ENCODE measurements around the gene HECW1.
"Not testable (repeated sequence)": the region's sequence is repeated elsewhere in the genome, so short reads cannot be mapped to it uniquely, and the experiment has no call there.

HECW1 gene

DNA sequence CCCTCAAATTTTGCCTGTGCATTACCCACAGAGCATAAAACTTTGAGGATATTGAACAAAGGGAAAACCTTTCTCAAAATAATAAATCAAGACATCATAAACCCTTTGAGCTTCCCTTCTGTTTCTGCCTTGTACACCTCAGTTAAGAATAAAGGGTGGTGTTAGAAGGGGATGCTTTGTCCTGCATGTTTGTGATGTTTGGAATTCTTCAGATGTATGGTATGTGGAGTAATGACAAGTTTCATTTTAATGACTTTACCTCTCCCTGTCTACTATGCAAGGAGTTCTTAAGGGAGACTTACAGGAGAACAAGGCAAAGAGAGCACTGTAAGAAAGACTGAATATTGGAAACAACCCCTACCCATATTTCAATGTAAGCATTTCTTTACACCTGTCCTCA is 99.2 kb downstream of the HECW1 start:
- DNase-seq = no peak

DNA sequence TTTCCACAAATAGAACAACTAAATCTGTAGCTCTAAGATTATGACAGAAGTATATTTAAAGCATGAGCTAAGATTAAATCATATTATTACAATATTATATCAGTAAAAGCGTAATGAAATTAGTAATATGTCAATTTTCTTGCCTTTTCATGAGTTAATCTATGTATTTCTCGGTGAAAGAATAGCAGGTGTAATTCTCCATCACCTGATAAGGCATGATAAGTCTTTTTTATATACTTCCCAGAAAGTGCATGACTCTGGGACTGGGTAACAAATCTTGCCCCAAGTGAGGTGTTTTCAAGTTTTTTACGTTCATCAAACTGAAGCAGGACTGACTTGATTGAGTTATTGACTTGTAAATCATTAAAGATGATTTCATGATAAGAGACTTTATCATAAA is 100.5 kb downstream of the HECW1 start:
- no peak for DNase-seq

DNA sequence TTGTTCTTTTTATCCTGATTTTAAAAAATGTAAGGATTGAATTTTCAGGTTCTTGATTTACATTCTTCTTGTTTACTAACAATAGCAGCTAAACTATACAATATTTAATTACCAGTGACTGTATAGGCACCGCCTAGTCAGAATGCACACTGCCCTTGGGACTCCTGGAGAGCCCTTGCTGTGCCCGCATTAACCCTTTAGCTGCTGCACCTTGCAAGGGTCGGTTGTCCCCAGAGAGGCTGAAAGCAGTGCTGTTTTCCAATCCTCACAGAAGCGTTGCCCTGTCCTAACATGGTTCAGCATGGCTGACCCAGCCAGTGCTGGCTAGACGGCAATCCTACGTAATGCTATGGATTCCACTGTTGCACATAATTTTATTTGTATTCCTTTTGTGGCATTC is 102.6 kb downstream of the HECW1 start:
- no peak for DNase-seq

DNA sequence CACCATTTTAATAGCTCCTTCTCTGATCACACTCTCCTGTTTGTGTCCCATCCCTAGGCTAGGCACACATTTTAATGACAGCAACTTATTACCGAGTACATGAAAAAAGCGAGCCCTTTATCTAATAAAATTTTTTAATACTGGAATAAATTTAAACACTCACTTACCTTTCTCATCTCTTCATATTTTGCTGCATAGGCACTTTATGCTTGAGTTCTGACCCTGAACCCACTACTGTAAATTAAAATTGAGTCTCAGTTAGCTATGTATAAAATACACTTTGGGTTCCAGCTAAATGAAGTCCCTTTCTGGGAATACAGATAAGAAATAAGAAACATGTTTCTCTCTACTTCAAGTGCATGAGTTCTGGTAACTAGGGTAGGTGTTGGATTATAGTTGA is 104.6 kb downstream of the HECW1 start:
- no peak for DNase-seq

DNA sequence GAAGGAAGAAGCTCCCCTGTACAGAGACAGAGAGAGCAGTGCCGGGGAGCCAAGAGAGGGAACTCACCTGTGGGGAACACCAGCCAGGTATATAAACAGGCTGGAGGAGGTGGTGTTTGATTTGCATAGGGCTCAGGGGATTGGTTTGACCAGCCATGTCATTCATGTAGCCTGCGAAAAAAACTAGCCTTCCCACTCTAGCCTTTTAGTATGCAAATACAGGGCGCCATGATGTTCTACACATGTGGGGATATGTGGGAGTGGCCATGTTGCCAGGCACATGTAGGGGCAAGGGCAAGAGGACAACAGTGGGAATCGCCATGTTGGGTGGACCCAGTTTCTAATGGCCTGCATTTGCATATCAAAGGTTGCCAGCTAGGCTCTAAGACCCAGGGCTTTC is 106.5 kb downstream of the HECW1 start:
- not testable (repeated sequence) for DNase-seq

DNA sequence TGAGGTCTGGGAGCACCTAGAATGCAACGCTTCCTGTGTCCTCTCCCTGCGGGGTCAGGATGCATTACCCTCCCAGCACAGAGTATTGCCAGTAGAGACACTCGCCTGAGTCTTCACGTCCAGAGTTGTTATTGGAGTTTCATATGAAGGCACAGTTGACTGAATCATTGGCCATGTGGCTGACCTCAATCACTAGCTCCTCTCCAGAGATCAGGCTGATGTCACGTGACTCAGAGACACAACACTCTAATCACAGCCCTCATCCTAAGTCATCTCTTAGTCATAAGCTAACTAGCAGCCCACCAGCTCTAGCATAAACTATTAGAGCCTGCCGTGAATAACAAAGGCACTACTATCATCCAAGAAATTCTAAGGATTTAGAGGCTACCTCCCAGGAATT is 107.8 kb downstream of the HECW1 start:
- peak; percentile 76 for DNase-seq

DNA sequence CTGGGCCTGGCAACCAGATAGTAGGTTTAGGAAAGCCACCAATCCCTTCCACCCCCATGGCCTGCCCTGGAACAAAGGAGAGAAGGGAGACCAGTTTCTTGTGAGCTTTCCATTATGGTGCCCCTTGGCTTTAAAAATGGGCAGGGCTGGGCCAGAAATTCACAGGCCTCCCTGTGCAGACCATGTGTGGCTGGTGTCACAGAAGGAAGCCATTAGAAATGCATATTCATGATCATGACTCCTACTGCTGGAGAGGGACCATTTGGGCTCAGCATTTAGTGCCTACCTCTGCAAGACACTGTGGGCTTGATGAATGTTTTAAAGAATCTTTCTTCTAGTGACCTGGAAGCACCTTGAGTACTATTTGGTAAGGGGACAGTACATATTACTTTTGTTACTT is 108.3 kb downstream of the HECW1 start:
- no peak for DNase-seq

DNA sequence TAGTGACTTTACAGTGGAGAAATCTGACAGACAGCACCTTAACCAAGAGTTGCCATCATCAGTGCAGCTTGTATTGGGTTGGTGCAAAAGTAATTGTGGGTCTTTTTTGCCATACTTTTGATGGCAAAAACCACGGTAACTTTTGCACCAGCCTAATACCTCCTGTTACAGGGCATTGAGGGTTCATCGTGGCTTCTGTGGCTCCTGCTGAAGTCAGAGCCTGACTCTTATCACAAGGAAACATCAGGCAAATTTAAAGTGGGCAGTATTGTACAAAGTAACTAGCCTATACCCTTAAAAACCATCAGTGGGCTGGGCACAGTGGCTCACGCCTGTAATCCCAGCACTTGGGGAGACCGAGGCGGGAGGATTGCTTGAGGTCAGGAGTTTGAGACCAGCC is 117.4 kb downstream of the HECW1 start:
- DNase-seq = no peak

DNA sequence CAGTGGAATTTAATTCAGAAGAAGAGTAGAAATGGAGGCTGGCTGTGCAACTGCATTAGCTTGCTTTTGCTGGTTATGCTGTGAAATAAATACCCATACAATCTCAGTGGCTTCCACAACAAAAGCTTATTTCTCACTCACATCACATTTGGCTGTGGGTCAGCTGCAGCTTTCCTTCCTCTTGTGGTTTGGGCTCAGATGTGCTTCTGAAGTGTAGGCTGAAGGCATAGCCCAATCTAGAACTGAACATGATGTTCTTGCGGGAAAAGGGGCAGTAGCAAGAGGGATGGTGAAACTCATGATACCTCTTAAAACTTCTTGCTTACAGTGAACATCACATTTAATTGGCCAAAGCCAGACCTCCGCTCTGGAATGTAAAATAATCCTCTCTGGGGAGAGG is 119.9 kb downstream of the HECW1 start:
- DNase-seq = no peak

DNA sequence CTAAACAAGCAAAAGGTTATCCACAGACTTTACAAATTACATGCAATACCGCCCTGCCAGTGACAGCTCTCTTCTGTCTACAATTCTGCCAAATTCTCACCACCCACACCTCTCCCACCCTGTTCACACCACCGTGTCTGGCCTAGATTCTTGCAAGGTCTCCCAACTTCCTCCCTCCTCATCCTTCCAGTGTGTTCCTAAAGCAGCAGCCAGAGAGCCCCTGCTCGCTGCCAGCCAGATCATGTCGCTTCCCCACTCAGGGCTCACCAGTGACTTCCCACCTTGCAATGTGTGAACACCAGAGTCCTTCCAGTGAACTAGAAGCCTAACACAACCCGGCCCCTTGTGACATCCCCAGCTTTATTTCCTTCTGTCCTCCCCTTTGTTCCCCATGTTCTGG is 121.6 kb downstream of the HECW1 start:
- DNase-seq = no peak

DNA sequence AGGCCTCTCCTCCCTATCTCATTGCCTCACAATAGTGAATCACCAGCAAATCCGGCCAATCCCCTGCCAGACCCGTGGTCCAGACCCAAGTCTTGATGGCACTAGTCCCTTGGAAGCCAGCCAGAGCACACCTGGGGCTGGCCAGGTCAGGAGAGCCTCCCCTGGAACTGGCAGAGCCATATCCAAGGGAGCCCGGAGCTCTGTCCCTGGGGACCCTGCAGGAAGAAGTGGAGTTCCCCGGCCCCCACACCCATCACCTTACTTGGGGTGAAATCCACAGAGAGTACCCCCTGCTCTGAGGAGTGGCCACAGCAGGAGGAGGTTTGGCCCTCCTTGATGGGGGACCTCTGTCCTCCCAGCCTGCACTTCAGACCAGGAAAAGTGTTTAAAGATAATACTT is 122.5 kb downstream of the HECW1 start:
- DNase-seq = no peak

DNA sequence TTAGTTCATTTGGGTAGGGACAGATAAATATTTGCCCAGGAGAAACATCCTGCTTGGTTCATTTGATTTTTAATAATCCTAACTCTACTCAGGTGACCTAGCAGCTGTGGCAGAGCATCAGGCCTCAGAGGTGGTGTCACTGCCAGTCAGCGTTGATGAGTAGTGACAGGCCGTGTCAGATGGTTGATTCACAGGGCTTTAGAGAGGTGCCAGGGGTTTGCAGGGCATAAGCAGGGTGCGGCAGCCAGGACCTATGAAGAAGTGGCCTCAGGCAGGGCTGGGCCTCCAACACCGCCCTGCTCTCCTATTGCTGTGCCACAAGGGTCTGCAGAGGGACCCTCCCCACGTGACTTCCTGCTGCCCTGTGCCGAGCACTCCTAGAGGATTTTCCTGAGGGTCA is 128.1 kb downstream of the HECW1 start:
- no peak for DNase-seq

DNA sequence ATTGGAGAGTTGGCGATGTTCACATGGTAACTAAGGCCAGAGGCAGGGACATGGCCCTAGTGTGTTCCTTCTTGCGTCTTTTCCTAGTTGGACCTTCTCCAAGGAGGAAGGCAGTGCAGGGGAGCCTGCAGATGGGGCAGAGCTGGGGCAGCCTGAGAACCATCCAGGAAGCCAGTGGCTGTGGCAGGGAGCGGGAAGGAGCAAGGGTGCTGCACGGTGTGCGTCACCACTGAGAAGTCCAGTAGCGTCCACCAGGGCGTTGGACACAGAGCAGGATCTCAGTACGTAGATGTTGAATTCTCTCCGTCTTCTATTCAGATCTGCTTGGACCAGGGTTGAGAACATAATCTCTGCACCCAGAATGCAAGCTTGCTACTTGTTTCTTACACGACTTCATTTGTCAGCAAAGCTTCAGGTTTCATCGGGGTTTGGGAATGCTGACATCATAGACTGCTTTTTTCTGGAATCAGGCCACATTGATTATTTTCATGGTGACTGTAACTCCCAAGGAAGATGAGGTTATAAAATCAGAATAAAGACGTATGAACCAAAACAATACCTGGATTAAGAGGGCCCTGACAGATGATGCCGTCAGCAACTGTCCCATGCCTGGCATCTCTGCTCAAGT is 130.3 kb downstream of the HECW1 start:
- no peak for DNase-seq

DNA sequence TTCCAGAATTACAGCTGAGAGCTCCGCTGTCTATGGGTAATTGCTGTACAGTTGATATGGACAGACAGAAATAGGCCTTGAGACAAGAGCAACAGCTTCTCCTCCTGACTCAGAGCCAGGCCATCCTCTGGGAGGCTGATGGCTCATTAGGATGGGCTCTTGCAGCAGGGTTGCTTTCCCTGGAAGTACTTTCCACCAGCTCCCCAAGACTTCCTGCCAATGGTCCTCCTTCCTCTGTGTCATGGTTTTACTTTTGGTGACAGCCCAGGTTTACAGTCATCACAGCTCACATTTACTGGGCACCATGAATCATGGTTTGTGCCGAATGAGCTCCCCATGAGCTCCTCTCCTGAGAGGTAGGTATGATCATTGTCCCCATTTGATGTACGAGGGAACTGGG is 131.8 kb downstream of the HECW1 start:
- DNase-seq = no peak

DNA sequence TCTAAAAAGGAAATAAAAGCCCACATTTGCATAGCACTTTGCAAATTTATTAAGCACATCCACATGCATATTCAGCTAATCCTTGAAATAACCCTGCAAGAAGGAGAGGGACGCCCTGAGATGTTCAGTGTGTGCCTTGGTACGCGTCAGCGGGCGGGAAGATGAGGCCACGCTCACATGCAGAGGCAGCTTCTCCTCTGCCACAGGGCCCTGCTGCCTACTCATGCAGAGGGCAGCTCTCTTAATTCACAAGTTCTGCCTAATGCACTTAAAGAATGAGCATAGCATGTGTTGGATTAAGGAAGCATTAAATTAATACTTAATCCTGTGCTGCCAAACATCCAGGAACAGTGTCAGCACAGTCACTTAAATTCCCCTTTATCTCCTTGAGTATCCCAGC is 132.3 kb downstream of the HECW1 start:
- DNase-seq = no peak

DNA sequence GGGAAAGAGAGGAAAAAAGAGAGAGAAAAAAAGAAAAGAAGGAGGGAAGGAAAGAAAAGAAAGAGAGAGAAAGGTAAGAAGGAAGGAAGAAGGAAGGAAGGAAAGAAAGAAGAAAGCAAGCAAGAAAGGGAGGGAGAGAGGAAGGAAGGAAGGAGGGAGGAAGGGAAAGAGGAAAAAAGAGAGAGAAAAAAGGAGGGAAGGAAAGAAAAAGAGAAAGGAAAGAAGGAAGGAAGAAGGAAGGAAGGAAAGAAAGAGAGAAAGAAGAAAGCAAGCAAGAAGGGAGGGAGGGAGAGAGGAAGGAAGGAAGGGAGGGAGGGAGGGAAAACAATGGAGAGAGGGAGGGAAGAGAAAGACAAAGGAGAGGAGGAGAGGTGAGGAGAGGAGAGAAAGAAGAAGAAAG is 135.3 kb downstream of the HECW1 start:
- DNase-seq = no peak

DNA sequence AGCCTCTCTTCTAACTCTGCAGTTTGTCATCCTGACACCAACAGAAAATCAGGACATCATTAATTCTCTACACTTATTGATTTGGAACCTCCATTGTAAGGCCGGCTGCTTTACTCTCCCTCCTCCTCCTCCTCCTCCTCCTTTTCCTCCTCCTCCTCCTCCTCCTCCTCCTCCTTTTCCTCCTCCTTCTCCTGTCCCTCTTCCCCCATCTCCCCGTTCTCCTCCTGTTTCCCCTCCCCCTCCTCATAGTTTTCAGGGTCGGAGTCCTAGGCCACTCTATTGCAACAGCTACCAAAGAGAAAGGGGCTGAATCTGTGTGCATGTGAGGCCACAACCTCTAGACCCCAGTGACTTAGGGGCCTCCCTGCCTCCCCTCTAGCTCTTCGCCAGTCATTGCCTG is 136.1 kb downstream of the HECW1 start:
- no peak for DNase-seq

DNA sequence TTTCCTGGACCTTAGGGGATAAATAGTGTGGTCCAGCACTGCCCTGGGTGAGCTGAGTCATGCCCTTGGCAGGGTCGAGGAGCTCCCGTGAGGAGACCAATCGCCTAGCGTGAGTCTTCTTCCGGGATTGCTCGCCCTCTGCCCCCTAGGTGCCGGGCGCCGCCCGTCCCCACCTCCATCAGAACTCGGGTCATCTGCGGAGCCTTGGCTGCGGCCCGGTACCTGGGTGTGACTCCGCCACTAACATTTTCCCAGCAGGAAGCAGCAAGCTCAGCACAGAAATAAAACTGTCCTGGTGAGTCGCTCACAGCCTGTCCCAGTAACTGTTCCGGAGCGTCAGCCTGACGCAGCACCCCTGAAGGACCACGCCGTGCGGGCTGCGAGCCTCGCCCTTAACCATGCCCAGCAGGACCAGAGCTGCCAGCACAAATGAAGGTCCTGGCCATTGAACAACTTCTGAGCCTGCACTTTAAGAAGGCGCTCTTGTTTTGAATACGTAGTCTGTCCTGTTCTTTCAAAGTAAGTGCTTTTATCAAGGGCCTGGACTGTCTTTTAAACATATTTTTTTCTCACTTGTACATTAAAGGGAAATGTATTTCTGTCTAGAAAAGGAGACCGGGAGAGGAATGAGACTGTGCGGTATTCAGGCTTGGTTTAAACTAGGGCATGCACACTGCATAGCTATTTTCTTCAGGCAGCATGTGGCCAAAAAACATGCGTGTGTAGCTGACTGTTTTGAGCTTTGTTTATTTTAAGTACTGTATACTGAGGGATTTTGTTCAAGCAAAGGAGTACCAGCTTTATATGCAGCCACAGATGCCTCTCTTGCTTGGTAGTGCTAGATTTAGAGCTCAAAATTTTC is 136.7 kb downstream of the HECW1 start:
- DNase-seq = peak; percentile 66

DNA sequence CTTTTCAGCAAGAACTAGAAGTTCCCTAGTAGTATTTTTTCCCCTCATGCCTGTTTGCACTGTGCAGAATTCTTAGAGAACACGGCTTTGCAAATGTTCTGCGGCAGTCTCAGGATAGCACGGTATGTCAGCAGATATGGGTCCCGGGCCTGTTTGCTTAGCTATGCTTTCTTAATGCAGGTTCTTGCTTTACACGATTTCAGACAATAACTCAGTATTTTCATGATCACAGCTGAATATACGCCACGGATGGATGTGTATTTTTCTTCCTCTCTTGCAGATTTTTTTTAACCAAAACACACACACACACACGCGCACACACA is 137.3 kb downstream of the HECW1 start:
- no peak for DNase-seq

DNA sequence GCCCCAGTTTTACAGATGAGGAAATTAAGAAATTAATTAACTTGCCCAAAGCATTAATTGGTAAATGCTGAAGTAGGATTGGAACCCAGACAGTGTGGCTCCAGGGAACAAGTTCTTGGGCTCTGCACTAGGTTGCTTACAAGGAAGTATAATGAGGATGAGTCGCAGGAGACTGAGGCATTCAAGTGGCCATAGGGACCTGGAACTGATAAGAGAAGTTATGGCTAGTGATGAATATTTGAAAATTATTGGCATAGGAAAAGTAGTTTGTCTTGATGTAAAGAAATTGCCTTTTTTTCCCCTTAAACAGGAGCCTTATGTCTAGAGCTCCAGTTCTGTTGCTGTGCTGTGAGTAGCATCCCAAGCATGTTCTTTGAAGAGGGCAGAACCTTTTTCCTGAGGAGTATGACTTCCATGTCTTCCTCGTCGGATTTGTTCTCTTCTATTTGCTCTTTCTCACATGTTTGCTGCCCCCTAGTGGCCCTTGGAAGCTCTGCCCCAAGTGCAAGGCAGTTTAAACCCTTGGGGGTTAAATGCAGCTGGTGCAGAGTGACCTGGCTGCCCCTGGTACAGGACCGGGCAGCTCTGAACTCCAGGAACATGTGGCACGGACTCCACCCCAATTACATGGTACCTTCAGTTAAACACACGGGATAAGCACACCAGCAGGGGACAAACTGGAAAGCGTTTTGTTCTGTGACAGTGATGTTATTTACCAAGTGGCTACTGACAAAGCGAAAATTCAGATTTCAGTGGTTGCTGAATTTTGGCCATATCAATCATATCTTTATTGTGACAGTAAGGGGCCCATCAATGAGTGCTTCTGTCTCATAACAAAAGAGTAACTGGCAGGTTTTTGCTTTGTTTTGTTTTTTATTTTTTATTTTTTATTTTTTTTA is 148.8 kb downstream of the HECW1 start:
- DNase-seq = peak; percentile 78

DNA sequence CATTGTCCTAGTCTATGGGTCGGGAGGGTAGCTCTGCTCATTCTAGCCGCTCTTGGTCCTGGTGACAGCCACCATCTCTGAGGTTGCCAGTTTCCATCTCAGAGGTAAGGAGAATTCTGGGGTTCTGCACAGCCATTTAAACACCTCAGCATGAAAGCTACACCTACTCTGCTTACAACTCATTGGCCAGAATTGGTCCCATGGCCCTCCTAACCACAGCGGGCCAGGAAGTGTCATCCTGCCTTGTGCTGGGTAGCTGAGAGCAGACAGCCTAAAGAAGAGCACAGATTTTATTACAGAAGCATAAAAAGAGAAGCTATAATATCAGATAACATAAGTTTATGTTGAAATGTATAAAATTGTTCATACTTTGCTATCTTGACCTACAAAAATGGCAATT is 152.7 kb downstream of the HECW1 start:
- no peak for DNase-seq

DNA sequence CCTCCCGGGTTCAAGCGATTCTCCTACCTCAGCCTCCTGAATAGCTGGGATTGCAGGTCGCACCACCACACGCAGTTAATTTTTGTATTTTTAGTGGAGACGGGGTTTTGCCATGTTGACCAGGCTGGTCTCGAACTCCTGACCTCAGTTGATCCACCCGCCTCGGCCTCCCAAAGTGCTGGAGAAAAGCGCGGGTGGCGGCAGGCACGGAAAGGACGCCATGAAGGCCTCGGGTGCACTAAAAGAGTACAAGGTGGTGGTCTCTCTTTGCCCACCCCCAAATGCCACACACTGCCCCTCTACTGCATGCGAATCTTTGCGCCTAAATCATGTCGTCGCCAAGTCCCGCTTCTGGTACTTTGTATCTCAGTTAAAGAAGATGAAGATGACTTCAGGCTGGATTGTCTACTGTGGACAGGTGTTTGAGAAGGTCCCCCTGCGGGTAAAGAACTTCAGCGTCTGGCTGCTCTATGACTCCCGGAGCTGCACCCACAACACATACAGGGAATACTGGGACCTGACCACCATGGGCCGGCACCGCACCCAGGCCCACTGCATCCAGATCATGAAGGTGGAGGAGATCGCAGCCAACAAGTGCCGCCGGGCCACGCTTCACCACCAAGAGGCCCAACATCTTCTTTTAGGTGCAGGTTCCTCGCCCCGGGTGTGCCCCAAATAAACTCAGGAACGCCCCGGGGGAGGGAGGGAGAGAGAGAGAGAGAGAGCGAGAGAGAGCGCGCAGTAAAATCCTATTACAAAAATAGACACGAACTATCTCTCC is 161.7 kb downstream of the HECW1 start:
- DNase-seq = no peak

DNA sequence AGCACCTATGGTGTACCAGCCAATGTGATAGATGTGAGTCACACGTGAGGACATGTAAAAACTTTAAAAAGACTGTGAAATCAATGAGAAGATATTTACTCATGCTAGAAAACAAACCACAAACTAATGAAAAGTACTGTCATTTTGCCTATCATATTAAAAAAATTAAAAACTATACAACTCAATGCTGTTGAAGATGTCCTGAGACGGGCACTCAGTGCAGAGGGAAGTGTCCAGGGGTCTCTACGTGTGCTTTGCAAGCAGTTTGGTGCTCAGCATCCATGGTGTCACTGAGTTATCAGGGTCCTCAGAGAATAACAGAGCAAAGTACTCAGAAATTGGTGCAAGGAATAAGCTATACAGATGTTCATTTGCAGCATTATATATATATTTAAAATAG is 162.3 kb downstream of the HECW1 start:
- no peak for DNase-seq

Measured in HCEC 1CT (cell line).